Activated CD4-positive, CD25-positive, alpha-beta regulatory T cell (primary cell): Measurements from ENCODE around the gene TENT4A.

Experiments used
- DNase-seq, 4 experiments: peaks; one replicate each; lab custom pipeline; 2025; lab: John Stamatoyannopoulos, UW

TENT4A gene

DNA sequence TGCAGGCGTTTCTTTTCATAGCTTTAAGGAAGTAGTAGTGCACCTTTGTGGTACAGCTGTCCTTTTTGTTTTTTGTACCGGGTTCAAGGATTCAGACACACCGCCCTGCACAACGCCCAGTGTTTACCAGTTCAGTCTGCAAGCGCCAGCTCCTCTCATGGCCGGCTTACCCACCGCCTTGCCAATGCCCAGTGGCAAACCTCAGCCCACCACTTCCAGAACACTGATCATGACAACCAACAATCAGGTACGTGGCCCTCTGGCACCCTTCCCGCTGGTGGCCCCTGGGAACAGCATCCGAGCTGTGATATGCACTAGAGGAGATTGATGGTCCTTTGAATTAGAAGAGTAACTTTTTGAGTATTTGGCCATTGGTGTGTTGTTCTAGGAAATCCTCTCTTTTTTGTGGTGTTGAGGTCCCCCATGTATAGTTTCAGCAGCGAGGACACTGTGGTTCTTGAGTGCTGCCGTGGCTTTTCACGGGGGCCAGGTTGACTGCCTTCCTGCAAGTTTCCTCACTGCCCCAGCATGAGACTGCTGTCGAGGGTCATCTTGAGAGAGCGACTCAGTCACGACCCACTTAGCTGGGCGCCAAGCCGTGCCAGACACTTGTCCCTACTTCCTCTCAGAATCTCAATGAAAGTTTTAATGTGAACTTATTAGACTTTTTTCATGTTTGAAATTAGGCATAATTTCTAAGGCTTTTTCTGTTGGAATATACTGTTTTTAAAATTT lies 37.9 kb downstream of the TENT4A start:
- DNase-seq: no peak

- DNase-seq: no peak
Observed at GRCh38 chr5:6752236-6752635, 39.0 kb downstream of the TENT4A start.

GRCh38 chr5:6752782-6753181 lies 39.5 kb downstream of the TENT4A start:
- no peak for DNase-seq

- DNase-seq: no peak
Observed at GRCh38 chr5:6753851-6754250, 40.6 kb downstream of the TENT4A start.

GRCh38 chr5:6754766-6755165 lies 41.5 kb downstream of the TENT4A start:
- DNase-seq: no peak

- no peak for DNase-seq
Observed at GRCh38 chr5:6755519-6755918, 42.3 kb downstream of the TENT4A start.

- DNase-seq: no peak
Observed at GRCh38 chr5:6755941-6756340, 42.7 kb downstream of the TENT4A start.

DNA sequence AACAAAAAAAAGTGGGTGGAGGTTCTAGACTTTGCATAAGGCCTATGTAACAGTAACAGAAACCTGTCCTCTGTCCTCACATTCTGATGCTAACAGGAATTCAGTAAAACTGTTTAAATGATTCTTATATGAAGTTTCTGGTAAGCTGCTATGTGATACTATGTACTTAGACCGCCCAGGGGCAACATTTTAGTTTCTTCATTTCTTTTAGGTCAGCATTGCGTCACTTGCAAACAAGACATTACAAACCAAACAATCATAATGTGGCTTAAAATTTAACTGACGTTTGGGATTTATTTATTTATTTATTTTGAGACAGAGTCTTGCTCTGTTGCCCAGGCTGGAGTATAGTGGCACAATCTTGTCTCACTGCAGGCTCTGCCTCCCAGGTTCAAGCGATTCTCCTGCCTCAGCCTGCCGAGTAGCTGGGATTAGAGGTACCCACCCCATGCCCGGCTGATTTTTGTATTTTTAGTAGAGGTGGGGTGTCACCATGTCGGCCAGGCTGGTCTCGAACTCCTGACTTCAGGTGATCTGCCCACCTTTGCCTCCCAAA lies 44.3 kb downstream of the TENT4A start:
- no peak for DNase-seq

- DNase-seq: no peak
Observed at GRCh38 chr5:6758236-6758635, 45.0 kb downstream of the TENT4A start.

- no peak for DNase-seq
Observed at GRCh38 chr5:6758706-6759105, 45.5 kb downstream of the TENT4A start.

GRCh38 chr5:6759401-6759800 lies 46.2 kb downstream of the TENT4A start:
- no peak for DNase-seq

- no peak for DNase-seq
Observed at GRCh38 chr5:6759983-6760382, 46.8 kb downstream of the TENT4A start.

DNA sequence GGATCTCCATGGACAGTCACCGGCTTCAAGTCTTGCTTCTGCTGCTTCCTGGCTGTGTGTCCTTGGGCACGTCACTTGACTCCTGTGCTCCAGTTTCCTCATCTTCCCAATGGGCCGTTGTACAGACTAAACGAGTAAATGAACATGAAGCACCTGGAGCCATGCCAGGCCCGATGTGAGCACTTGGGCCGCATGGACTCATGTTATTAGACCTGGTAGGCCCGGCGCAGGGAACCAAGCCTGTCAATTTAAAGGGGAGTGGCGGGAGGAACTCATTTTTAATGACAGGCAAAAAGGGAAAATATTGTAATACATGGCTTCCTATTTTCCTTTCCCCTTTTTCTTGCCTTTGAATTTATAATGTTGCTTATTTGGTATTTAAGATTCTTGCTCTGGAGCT lies 47.5 kb downstream of the TENT4A start:
- no peak for DNase-seq

- DNase-seq: no peak
Observed at GRCh38 chr5:6761333-6761732, 48.1 kb downstream of the TENT4A start.

GRCh38 chr5:6762116-6762515 lies 48.9 kb downstream of the TENT4A start:
- no peak for DNase-seq

- no peak for DNase-seq
Observed at GRCh38 chr5:6762697-6763096, 49.5 kb downstream of the TENT4A start.

GRCh38 chr5:6763191-6763590 lies 50.0 kb downstream of the TENT4A start:
- DNase-seq: no peak

GRCh38 chr5:6765612-6766525 lies 52.6 kb downstream of the TENT4A start:
- DNase-seq: peak; percentile 12 to 30 (median 21)

GRCh38 chr5:6766604-6767093 lies 53.4 kb downstream of the TENT4A start:
- peak in 3 of 4 experiments; percentile 4 to 26 (median 6) for DNase-seq

DNA sequence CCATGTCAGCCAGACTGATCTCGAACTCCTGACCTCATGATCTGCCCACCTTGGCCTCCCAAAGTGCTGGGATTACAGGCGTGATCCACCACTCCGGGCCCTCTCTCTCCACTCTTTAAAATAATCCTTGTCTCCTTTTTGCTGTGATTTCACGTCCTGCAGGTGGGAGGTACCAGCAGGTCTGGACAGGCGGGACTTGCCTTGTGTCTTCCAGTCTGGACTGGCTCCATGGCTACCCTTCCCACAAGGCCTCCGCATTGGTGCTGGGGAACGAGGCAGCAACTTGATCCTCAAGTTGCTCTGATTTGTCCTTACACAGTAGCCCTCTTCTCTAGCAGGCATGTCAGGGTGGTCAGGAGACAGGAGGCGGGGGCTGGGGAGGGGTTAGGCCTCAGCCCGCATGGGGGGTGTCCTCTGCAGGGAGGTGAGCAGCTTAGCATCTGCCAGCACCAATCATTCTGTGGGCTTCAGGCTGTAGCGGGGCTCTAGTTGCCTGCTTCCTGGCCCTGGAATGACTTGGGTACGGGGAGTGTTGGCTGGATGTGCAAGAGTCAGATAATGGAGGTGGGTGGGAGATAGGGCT lies 54.3 kb downstream of the TENT4A start:
- DNase-seq: no peak

- no peak for DNase-seq
Observed at GRCh38 chr5:6768590-6769230, 55.5 kb downstream of the TENT4A start.
